ENCODE measurements around the gene RNASE7.
A peak's percentile ranks its signal among the peaks of the same experiment; 100 is the strongest.

Gene RNASE7

DNA sequence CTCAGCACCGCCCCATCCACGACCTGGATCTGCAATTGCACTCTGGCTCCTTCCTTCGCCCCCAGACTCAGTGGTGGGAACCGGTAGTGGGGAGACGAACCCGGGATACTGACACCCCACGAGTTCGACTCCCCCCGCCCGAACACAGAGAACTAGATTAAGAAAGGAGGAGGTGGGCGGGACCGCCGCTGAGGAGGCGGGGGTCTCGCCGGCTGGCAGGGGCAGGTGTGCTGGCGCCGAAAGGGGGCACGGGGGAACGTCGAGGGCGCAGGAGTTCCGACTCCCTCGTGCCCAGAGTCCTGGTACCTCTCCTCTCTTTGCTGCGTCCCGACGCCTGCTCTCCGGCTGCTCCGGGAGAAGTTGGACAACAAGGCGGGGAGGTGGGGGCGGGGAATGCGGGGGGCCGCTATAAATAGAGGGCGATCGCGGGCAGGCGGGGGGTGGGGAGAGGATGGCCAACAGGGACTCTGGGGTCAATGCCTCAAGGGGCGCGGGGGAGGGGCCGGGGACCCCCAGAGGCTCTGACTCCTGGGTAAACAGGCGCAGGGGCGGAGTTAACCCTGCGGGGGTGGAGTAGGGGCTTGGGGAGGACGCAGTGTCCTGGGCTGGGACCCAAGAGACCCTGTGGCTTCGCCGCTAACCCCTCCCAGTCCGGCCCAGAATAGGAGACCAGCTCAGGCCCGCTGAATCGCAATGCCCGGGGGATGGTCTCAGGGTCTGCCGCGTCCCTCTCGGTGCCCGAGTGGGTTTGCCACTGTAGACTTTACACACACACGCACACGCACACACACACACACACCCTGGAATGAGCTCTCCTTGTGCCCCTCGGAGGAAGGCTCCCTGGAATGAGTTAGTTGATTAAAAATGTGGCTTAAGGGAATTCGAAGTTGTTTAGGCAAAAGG lies 16.5 kb upstream of the RNASE7 start:
- H3K27me3 ChIP-seq (ENCODE audit: control insufficient read depth, insufficient read depth, low read length): no peaks in the 10 kb centered on the region
- peak overlapping the region; percentile 67 for H3K9ac ChIP-seq (ENCODE audit: low read length)
- H3K4me1 ChIP-seq (ENCODE audit: control insufficient read depth, insufficient read depth, low read length): peaks cover 16% of the 10 kb centered on the region
- no peak overlapping the region for H3K4me3 ChIP-seq (ENCODE audit: low read length)
- H3K9me3 ChIP-seq (ENCODE audit: control insufficient read depth, low read length): no peaks in the 10 kb centered on the region
- H3K36me3 ChIP-seq (ENCODE audit: control insufficient read depth, insufficient read depth, low read length): no peaks in the 10 kb centered on the region

DNA sequence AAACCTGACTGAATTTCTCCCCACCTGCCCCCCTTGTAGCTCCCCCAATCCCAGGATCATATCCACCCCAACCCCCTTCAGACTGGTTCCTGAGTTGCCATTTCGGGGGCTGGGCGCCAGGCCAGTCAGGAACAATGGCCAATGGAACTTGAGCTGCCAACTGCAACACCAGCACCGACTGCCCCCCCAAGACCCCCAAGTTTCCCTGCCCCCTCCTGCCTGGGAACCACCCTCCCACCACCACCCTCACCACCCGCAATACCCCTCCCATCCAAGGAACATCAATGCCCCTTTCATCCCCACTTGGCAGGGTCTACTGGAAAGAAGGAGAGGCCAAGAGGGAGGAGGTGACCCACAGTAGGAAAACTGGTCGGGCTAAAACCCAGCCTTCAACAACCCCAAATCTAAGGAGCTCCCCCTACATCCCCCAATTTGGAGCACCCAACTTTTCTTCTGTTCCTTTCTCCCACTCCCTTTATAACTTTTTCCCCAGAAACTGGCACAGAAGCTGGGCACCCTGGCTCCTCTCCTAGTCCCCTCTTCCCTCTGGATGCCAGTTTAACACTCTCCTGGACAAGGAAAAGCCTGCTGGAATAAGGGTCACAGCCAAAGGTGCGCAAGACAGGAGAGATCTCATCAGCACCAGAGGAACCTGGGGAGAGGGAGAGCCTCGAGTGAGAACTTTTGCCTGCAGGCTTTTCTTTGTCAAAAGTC lies 15.7 kb upstream of the RNASE7 start:
- H3K9me3 ChIP-seq (ENCODE audit: control insufficient read depth, low read length): no peaks in the 10 kb centered on the region
- H3K36me3 ChIP-seq (ENCODE audit: control insufficient read depth, insufficient read depth, low read length): no peaks in the 10 kb centered on the region
- H3K9ac ChIP-seq (ENCODE audit: low read length): no peak overlapping the region
- H3K4me3 ChIP-seq (ENCODE audit: low read length): no peak overlapping the region
- no peaks in the 10 kb centered on the region for H3K27me3 ChIP-seq (ENCODE audit: control insufficient read depth, insufficient read depth, low read length)
- H3K4me1 ChIP-seq (ENCODE audit: control insufficient read depth, insufficient read depth, low read length): peaks cover 16% of the 10 kb centered on the region

DNA sequence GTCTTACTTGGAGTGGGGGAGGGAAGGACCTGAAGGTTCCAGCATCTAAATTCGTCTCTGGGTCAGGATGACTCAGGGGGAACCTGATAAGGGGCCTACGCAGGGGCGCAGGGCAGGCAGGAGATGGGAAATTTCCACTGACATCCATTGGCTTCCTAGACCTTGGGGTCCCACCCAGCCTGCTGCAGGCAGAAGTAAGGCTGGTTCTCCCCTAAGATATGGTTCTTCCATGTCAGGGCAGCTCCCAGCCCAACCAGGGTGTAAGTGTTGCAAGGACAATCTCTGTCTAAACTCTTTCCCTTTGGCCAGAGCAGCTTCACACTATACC lies 15.2 kb upstream of the RNASE7 start:
- Histone ChIP-seq H3K4me3 (ENCODE audit: low read length) (no peak overlapping the region), H3K4me1 (ENCODE audit: control insufficient read depth, insufficient read depth, low read length) (peaks cover 16% of the 10 kb centered on the region), H3K9me3 (ENCODE audit: control insufficient read depth, low read length) (no peaks in the 10 kb centered on the region), H3K9ac (ENCODE audit: low read length) (no peak overlapping the region), H3K27me3 (ENCODE audit: control insufficient read depth, insufficient read depth, low read length) (no peaks in the 10 kb centered on the region), H3K36me3 (ENCODE audit: control insufficient read depth, insufficient read depth, low read length) (no peaks in the 10 kb centered on the region)

DNA sequence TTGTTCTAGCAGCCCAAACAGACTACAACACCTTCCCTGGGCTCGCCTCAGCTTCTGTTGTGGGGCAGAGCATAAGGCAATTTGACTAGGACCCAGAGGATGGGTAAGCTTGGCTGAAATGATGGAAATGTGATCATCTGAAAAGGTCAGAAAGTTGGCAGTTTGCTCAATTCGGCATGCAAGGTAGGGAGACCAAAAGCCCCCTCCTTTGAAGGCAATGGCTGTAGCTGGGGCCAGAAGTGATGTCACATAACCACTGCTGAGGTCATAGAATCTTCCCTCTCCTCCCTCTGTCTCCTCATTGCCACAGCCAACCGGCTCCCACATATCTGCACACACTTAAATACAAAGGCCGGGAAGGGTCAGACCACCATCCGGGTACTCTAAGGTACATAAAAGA lies 12.2 kb upstream of the RNASE7 start, which contains the start of gene TPPP2:
TPPP2 (plus strand) TSS at position 301 of the 400 bp plus-strand sequence. CDS start 365 bp downstream, outside the sequence.
- no peaks in the 10 kb centered on the region for H3K36me3 ChIP-seq (ENCODE audit: control insufficient read depth, insufficient read depth, low read length)
- H3K9ac ChIP-seq (ENCODE audit: low read length): no peak within 1 kb of the TSS
- H3K4me1 ChIP-seq (ENCODE audit: control insufficient read depth, insufficient read depth, low read length): no peaks in the 10 kb centered on the region
- H3K4me3 ChIP-seq (ENCODE audit: low read length): no peak within 1 kb of the TSS
- H3K27me3 ChIP-seq (ENCODE audit: control insufficient read depth, insufficient read depth, low read length): no peaks in the 10 kb centered on the region
- no peaks in the 10 kb centered on the region for H3K9me3 ChIP-seq (ENCODE audit: control insufficient read depth, low read length)

DNA sequence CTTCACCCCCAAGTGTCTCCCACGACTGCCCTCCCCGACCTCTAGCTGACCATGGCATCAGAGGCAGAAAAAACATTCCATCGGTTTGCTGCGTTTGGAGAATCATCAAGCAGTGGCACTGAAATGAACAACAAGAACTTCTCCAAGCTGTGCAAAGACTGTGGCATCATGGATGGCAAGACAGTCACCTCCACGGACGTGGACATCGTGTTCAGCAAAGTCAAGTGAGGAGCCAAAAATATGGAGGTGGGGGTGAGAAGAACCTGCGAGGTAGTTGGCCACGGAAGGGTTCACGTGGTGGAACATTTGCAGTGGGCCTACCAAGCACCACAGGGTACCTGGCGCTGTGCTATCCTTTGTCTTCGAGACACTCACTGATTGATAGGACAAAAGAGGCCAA lies 11.6 kb upstream of the RNASE7 start:
- Histone ChIP-seq H3K4me3 (ENCODE audit: low read length) (no peak overlapping the region), H3K36me3 (ENCODE audit: control insufficient read depth, insufficient read depth, low read length) (no peaks in the 10 kb centered on the region), H3K9me3 (ENCODE audit: control insufficient read depth, low read length) (no peaks in the 10 kb centered on the region), H3K27me3 (ENCODE audit: control insufficient read depth, insufficient read depth, low read length) (no peaks in the 10 kb centered on the region), H3K4me1 (ENCODE audit: control insufficient read depth, insufficient read depth, low read length) (no peaks in the 10 kb centered on the region), H3K9ac (ENCODE audit: low read length) (no peak overlapping the region)

DNA sequence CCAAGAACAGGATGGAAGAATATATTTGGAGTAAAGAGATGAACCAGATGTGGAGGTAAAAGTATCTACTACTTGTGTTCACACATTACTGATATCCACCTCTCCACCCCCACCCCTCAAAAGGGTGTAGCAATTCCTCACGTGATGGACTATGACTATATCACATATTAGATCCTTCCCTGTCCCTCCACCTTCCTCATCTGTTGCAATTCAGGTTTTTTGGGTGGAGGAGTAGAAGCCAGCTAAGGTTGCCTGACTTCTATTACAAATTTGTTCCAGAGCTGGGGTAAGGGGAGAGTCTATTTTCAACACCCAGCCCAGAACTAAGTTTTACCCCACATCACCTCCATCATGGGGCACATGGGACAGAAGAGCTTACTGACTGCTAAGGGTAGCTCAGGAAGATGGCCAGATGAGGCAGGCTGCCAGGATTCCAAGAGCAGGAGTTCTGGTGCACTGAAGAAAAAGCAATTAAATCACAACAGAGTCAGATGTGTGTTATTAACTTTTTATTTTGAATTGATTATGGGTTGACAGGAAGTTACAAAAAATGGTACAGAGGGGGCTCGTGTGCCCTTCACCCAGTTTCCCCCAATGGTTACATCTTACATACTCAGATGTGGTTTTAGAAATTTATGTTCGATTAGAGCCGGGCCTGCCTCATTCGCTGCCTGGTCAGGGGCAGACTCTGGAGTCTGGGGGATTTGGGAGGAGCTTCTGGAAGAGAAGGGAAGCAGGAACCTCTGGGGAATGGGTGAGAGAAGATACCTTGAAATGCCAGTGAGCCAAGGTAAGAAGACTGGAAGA lies 9.6 kb upstream of the RNASE7 start:
- no peak overlapping the region for H3K9ac ChIP-seq (ENCODE audit: low read length)
- no peaks in the 10 kb centered on the region for H3K4me1 ChIP-seq (ENCODE audit: control insufficient read depth, insufficient read depth, low read length)
- no peaks in the 10 kb centered on the region for H3K27me3 ChIP-seq (ENCODE audit: control insufficient read depth, insufficient read depth, low read length)
- H3K9me3 ChIP-seq (ENCODE audit: control insufficient read depth, low read length): no peaks in the 10 kb centered on the region
- no peak overlapping the region for H3K4me3 ChIP-seq (ENCODE audit: low read length)
- H3K36me3 ChIP-seq (ENCODE audit: control insufficient read depth, insufficient read depth, low read length): no peaks in the 10 kb centered on the region

DNA sequence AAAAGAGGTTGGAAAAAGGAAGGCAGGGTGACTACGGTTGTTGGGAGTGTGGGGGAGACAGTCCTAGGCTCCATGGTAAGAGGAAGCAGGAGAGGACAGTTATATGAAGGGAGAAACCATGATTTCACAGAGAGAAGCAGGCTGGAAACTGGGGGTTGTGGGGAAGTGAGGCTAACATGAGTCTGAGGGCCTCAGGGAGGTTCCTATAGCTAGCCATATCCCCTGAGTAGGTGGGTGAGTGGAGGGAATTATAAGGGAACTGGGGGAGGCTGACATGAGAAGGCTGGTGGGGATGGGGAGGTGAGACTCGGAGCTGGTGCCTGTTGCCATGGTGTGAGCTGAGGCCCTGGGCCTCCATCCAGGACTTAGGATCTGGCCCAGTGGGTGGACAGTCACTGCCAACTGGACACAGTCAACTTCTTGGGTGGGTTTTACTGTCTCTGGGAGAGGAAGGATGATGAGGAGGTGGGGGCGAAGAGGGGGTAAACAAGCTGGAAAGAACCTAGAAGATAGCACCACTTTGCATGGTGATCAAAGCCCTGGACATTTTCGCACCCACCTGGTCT lies 8.9 kb upstream of the RNASE7 start:
- Histone ChIP-seq H3K27me3 (ENCODE audit: control insufficient read depth, insufficient read depth, low read length) (no peaks in the 10 kb centered on the region), H3K4me1 (ENCODE audit: control insufficient read depth, insufficient read depth, low read length) (peaks cover under 1% of the 10 kb centered on the region), H3K9me3 (ENCODE audit: control insufficient read depth, low read length) (no peaks in the 10 kb centered on the region), H3K36me3 (ENCODE audit: control insufficient read depth, insufficient read depth, low read length) (no peaks in the 10 kb centered on the region), H3K9ac (ENCODE audit: low read length) (no peak overlapping the region), H3K4me3 (ENCODE audit: low read length) (no peak overlapping the region)

DNA sequence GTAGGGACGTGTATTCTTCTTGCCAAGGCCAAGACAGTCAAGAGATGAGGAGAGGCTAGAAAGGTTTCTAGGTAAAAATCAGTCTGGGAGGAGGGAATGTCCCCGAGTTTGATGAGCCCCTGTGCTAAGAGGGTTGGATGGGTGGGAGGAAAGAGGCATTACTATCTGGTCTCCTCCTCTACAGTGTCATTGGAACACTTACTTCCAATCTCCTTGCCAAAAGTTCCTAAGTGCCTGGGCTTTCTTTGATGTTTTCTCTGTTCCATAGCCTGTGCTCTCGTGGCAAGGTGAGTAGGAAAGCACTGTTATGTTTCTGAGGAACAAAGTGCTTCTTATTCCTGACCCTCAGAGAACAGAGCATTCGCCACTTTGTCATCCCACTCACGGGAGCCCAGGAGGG lies 7.5 kb upstream of the RNASE7 start, which contains the start of gene RNASE13:
RNASE13 (minus strand) TSS at position 101 of the 400 bp plus-strand sequence. CDS start 519 bp downstream, outside the sequence.
- peaks cover 15% of the 10 kb centered on the region for H3K4me1 ChIP-seq (ENCODE audit: control insufficient read depth, insufficient read depth, low read length)
- H3K9me3 ChIP-seq (ENCODE audit: control insufficient read depth, low read length): no peaks in the 10 kb centered on the region
- no peaks in the 10 kb centered on the region for H3K27me3 ChIP-seq (ENCODE audit: control insufficient read depth, insufficient read depth, low read length)
- H3K4me3 ChIP-seq (ENCODE audit: low read length): no peak within 1 kb of the TSS
- no peak within 1 kb of the TSS for H3K9ac ChIP-seq (ENCODE audit: low read length)
- H3K36me3 ChIP-seq (ENCODE audit: control insufficient read depth, insufficient read depth, low read length): no peaks in the 10 kb centered on the region

DNA sequence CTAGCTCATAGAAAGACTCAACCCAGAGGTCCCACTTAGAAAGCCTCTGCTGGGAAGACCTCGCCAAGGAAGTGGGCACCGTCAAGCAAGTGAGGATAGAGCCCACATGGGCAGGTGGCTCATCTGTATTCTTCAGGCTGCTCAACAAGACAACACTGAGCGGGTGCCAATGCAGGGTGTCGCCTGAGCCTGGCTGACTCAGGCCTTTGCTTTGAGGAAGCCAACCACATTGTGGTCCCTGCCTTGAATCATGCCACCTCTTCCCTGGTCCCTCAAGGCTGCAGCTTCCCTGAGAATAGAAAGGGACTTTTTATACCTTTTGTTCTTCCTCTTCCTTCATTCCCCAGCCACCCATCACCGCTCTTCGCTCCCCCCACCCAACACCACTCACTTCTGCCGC lies 5.4 kb upstream of the RNASE7 start:
- Histone ChIP-seq H3K4me3 (ENCODE audit: low read length) (no peak overlapping the region), H3K27me3 (ENCODE audit: control insufficient read depth, insufficient read depth, low read length) (no peaks in the 10 kb centered on the region), H3K4me1 (ENCODE audit: control insufficient read depth, insufficient read depth, low read length) (peaks cover 17% of the 10 kb centered on the region), H3K9me3 (ENCODE audit: control insufficient read depth, low read length) (no peaks in the 10 kb centered on the region), H3K9ac (ENCODE audit: low read length) (no peak overlapping the region), H3K36me3 (ENCODE audit: control insufficient read depth, insufficient read depth, low read length) (no peaks in the 10 kb centered on the region)

DNA sequence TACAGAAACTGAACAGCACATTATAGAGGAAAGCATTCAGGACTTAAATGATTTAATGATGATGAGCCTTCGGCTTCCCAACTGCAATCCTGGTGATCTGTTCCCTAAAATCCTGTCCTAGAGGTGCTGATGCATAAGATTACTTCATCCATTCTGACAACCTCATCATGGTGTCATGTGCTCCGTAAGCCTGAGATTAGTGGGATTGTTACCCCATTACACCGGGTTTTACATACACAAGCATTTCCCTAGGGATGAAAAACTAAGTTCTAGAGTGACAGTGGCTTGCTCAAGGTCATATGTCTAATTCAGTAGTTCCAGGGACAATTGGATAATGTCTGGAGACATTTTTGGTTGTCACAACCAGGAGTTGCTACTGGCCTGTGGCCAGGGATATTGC lies 5.0 kb upstream of the RNASE7 start:
- Histone ChIP-seq H3K27me3 (ENCODE audit: control insufficient read depth, insufficient read depth, low read length) (no peaks in the 10 kb centered on the region), H3K36me3 (ENCODE audit: control insufficient read depth, insufficient read depth, low read length) (no peaks in the 10 kb centered on the region), H3K4me1 (ENCODE audit: control insufficient read depth, insufficient read depth, low read length) (peaks cover 17% of the 10 kb centered on the region), H3K4me3 (ENCODE audit: low read length) (no peak overlapping the region), H3K9ac (ENCODE audit: low read length) (no peak overlapping the region), H3K9me3 (ENCODE audit: control insufficient read depth, low read length) (no peaks in the 10 kb centered on the region)

DNA sequence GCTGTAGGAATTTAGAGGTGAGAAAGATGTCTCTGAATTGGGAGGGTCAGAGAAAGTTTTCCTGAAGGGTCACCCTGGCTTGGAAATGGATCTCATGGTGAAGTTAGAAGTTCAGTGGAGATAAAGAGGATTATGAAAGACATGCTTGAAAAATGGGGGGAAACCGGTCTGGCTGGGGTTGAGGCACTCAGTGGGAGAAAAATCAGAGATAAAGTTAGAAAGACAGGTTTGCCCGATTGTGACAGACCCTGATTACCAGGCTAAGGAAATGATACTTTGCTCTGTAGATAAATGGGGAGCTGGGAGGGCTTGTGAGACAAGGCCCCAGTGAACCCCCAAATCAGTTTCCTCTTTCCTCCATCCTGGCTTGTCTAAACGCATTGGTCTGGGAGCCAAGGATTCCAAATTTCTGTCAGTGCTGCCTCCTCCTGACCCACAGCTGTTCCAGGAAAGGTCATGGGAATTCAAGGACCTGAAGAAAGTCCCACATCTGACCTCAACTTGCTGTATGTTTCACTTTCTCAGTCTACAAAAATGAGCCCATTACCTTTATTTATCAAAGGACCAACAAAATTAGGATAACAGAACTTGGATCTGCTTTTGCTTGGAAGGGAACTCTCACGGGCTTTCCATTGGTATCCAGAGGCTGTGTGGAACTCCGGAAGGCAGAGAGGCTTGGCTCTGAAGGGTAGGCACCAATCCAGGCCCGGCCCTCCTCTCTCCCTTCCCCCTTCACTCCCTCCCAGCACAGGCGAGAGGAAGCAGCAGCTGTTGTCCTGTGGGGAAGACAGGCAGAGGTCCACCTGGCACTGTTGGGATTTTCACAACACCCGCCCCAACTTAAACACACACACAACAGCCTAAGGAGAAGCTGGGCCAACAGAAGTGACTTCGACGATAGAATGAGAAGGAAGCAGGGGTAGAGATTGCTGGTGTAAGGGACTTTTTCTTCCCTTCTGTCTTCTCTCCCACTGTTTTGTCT lies 3.4 kb upstream of the RNASE7 start:
- Histone ChIP-seq H3K9ac (ENCODE audit: low read length) (peak overlapping the region; percentile 40), H3K4me3 (ENCODE audit: low read length) (no peak overlapping the region)

More for the DNA sequence above, 3.4 kb upstream of the RNASE7 start:
- Histone ChIP-seq H3K9me3 (ENCODE audit: control insufficient read depth, low read length) (no peaks in the 10 kb centered on the region), H3K27me3 (ENCODE audit: control insufficient read depth, insufficient read depth, low read length) (no peaks in the 10 kb centered on the region), H3K36me3 (ENCODE audit: control insufficient read depth, insufficient read depth, low read length) (no peaks in the 10 kb centered on the region), H3K4me1 (ENCODE audit: control insufficient read depth, insufficient read depth, low read length) (peaks cover 24% of the 10 kb centered on the region)

All from mucosa of stomach (tissue), 1 donor.